Stimulated activated CD4-positive, alpha-beta T cell treated with anti-CD3 and anti-CD28 coated beads, Interleukin-4, amount 100 ng/mL, for 1 hour (primary cell): Measurements from ENCODE around the gene RERE.
"Not testable (repeated sequence)": the region's sequence is repeated elsewhere in the genome, so short reads cannot be mapped to it uniquely, and the experiment has no call there.

Experiments
- DNase-seq: peaks from one replicate; pipeline ENCODE4 v3.0.0-alpha.2; 2020

Gene RERE

GRCh38 chr1:8747879-8748825, 69.3 kb downstream of the RERE start:
- DNase-seq, result no peak

GRCh38 chr1:8746554-8746953, 70.9 kb downstream of the RERE start:
- DNase-seq, result no peak

DNA sequence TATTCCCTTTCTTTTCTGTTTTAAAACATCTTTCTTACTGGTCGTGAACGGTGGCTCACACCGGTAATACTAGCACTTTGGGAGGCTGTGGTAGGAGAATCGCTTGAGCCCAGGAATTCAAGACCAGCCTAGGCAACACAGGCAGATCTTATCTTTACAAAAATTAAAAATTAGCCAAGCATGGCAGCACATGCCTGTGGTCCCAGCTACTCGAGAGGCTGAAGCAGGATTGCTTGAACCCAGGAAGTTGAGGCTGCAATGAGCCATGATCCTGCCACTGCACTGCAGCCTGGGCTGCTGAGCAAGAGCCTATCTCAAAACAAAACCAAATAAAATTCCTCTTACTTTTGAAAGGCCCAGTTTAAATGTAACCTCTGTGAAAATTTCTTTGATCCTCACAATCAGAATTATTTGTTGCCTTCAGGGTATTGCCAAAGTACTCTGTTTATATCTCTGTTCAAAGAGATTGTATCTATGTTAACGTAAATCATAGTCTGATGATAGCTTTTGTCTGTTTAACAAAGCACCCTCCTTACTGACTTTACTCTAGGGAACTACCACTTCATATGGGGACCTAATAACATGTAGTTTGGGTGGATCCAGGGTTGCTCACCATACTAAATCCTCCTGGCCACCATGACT, 71.6 kb downstream of the RERE start:
- no peak for DNase-seq

DNA sequence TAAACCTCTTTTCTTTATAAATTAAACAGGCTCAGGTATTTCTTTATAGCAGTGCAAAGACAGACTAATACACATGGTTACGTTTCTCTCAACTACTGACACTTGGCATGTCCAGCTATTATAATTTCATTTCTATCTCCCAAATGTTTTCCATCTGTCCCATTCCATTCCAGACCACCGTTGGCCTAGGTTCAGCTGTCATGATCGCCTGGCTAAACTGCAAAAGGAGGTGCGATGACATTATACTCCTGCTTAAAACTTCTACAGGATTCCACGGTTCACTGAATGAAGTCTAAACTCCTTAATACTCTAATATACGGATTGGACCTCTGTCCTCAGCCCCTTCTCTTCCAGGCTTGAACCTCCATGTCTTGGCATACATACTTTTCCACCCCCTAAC, 72.1 kb downstream of the RERE start:
- DNase-seq, result no peak

GRCh38 chr1:8742022-8742924, 75.2 kb downstream of the RERE start:
- no peak for DNase-seq

DNA sequence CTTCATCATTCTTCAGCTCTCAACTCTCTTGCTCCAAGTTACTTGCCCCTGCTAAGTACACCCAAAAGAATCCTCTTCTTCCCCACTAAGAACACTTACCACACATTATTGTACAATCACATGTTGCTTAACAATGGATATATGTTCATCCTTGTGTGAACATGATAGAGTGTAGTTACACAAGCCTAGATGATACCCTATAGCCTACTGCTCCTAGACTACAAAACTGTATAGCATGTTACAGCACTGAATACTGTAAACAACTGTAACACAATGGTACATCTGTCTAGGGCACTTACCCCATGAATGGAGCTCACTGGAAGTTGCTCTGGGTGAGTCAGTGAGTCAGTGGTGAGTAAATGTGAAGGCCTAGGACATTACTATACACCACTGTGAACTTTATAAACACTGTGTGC, 77.4 kb downstream of the RERE start:
- DNase-seq, result no peak

DNA sequence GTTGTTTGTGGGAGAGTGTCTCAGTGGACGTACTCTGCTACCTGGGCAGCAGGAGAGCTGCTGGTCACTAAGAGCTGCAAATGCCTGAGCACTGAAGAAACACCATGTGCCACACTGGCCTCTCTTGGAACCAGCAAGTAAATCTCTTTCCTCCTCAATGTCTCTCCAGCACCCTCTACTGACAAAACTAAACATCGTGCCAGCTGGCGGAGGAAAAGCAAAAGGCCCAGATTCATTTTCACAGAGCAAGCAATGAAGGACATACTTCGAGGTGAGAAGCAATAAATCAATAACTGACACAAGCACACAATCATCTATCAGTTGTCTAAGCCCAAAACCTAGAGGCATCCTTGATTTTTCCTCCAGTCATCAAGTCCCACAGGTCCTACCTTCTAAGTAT, 78.1 kb downstream of the RERE start:
- DNase-seq, result no peak

- no peak for DNase-seq
Measured at GRCh38 chr1:8736927-8737326, 80.5 kb downstream of the RERE start.

GRCh38 chr1:8733484-8733883, 84.0 kb downstream of the RERE start:
- DNase-seq, result no peak

DNA sequence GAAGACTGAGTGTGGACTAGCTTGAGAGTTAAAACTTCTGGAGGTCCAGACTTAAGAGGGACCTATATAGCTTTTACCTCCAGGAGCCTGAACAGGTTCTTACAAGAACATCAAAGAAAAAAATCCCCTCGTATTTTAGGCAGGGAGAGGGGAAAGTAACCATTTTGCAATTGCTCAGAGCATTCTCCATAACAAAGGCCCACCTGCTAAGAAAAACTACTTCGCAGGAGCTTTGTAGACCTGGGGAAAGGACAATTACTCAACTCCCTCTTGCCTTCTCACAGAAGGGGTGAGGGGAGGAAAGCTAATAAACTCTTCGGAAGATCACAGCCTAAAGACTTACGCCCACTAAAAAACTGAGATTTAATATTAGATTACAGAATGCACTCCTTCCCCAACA, 86.3 kb downstream of the RERE start:
- DNase-seq, result no peak

DNA sequence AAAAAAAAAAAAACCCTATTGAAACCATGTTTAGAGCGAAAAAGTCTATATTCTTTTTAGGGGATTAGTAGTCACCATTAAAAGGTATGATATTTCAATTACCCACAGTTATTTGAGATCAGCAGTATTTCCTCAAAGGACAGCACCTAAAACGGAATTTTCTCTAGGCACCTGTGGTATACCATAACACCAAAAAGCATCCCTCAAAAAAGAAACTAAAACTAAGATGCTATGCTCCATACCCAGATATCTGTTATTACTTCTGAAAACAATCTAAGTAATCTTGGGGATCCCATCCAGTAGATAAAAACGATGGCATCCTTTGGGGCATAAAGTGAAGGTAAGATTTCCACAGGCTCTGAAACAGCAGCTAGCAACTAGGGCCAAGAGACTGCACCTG, 89.0 kb downstream of the RERE start:
- no peak for DNase-seq

DNA sequence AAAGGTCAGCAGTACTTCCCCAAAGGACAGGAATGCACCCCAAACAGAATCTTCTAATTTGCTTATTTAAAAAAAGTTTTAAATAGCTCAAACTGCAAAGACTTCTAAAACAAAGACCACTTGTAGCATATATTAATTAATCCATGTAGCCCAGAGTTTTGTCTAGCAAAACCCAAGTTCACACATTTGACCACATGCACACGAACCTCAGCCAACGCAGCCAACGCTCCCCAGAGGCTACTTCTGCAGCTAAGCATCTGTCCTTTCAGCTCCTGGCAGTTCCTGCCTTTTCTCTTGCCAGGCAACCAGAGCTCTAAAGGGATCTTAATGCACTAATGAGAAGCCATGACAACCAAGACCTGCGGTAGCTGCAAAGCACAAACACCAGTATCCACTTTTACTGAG, 89.6 kb downstream of the RERE start:
- no peak for DNase-seq

DNA sequence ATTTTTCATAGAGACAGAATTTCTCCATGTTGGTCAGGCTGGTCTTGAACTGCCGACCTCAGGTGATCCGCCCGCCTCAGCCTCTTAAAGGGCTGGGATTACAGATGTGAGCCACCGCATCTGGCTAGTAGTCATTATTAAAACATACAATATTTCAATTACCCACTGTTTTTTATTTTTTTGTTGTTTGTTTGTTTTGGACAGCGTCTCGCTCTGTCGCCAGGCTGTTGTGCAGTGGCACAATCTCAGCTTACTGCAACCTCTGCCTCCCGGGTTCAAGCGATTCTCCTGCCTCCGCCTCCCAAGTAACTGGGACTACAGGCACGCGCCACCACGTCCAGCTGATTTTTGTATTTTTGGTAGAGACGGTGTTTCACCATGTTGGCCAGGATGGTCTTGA, 90.1 kb downstream of the RERE start:
- DNase-seq, result not testable (repeated sequence)

GRCh38 chr1:8726801-8727186, 90.6 kb downstream of the RERE start:
- DNase-seq, result not testable (repeated sequence)

- DNase-seq, result no peak
Measured at GRCh38 chr1:8723010-8723409, 94.4 kb downstream of the RERE start.

DNA sequence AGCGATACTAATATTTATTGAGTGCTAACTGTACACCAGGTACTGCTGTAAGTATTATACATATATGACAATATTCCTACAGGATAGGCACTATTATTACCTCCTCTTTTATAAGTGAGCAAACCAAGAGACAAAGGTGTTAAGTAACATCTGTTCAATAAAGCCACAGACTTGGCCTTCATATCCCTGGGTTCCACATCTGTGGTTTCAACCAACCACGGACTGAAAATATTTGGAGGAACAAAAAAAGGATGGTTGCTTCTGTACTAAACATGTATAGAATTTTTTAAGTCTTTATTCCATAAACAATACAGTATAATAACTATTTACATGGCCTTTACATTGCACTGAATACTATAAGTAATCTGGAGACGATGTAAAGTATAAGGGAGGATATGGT, 95.1 kb downstream of the RERE start:
- DNase-seq, result no peak

DNA sequence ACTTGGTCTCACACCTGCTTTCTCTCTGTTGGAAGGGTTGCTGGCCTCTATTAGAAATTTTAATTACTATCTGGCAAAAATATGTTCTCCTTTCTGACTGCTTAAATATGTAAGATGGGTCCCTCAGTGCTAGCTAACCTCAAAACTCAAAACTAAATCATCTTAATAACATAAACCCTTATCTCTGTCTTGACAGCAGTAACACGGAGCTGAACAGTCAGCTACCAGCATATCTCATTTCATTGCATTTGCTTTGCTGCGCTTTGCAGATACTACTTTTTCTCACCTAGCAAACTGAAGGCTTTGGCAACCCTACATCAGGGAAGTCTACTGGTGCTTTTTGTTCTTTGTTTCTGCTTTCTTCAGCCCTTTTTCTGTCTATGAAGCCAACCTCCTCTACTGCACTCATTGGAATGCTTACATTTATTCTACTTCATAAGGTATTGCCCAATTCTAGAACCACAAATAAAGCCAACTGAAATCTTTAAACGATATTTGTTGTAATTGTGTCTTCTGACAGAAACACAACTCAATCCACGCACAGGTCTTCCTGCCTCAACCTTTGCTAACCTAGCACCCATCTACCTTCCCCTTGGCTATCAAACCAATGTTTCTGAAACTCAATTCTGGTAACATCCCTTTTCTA, 95.6 kb downstream of the RERE start:
- DNase-seq, result no peak

DNA sequence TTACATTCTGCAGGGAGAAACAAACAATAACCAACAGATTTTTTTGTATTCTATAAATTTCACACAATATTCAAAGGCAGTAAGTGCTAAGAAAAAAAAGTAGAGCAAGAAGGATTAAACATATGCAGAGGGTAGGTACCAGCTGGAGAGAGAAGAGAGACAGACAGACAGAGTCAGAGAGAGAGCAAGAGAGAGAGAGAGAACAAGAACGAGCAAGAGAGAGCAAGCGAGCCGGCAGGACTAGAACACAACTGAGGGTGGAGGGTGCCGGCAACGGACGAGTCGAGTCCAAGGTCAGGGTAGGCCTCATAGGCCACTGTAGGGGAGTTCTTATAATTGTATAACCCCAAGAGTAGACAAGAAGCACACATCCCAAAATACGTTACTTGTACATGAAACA, 97.1 kb downstream of the RERE start:
- no peak for DNase-seq

DNA sequence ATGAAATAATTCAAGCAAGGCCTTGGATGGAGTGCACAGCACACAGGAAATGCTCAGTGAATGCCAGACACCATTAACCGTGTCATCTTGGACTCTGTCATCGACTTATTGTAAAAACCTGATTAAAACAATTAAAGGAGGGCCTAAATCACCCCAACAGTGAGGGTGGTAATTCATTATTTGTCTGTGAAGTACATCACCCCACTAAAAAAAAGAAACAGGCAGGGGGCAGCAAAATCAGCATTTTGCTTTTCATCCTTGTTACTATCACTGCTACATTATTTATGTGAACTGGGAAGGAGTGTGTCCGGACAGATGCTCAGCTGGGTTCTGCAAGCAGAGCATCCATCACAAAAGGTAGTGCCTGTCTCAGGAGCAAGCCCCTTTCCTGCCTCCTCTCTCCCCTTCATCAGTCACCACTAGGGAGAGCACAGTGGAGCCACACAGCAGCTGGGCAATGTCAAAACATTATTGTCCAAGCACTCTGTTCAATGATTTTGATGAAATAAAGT, 98.5 kb downstream of the RERE start:
- DNase-seq, result no peak

GRCh38 chr1:8717148-8717547, 100.3 kb downstream of the RERE start:
- DNase-seq, result no peak

- no peak for DNase-seq
Measured at GRCh38 chr1:8716238-8716637, 101.2 kb downstream of the RERE start.

DNA sequence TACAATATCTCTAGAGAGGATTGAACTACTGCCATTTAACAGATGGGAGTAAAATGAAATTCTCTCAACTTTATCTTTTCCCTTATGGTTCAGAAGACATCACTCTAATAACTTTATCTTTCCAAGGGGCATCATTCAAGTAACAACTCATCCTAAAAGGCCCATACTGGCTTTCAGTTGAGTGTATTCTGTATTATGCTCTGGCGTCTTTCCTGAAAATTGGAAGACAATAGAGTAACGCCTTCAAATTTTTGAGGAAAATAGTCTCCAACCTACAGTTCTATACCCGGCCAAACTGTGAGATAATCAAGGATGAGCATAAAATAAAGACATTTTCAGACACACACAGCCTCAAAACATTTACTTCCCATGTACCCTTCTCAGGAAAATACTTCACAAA, 103.3 kb downstream of the RERE start:
- no peak for DNase-seq
